Liver (tissue), 9 donors: ENCODE results near the gene ACCSL. TPM values are rescaled to one million over a fixed set of nuclear protein-coding genes. Genes with fewer than 3 reads are reported as not detected.

Source experiments
- DNase-seq: peaks from one replicate; pipeline ENCODE4 v3.0.0-alpha.2; 2017; ENCODE audit warnings: low spot score
- H3K27ac ChIP-seq, 2 donors: one replicate each; pipeline ENCODE4 v1.7.0; 2013; ENCODE audit warnings: inconsistent platforms in 2 of 2, low read length in 2 of 2, control low read depth in 1 of 2, low read depth in 1 of 2, mild to moderate bottlenecking in 1 of 2
- H3K27me3 ChIP-seq, 4 donors: one replicate each; pipeline versions ENCODE4 v1.6.1 to v1.7.0; 2013; ENCODE audit warnings: low read length in 3 of 4, inconsistent platforms in 1 of 4, mild to moderate bottlenecking in 1 of 4, moderate library complexity in 1 of 4; ENCODE audit not compliant: control insufficient read depth in 4 of 4, insufficient read depth in 4 of 4
- H3K36me3 ChIP-seq, 4 donors: one replicate each; pipeline versions ENCODE4 v1.6.1 to v1.7.0; 2013; ENCODE audit warnings: low read length in 3 of 4, mild to moderate bottlenecking in 3 of 4, low read depth in 1 of 4, moderate library complexity in 1 of 4; ENCODE audit not compliant: control insufficient read depth in 4 of 4, insufficient read depth in 3 of 4
- H3K4me1 ChIP-seq, 4 donors: one replicate each; pipeline versions ENCODE4 v1.6.1 to v1.7.0; 2013; ENCODE audit warnings: low read length in 3 of 4, mild to moderate bottlenecking in 3 of 4, moderate library complexity in 1 of 4; ENCODE audit not compliant: control insufficient read depth in 4 of 4, insufficient read depth in 4 of 4
- H3K4me3 ChIP-seq, 3 donors: one replicate each; pipeline versions ENCODE4 v1.6.1 to v1.7.0; 2013; ENCODE audit warnings: low read length in 3 of 3, control low read depth in 1 of 3, low read depth in 1 of 3, mild to moderate bottlenecking in 1 of 3
- H3K9ac ChIP-seq, 2 donors: one replicate each; pipeline ENCODE4 v1.7.0; 2013; ENCODE audit warnings: low read length in 2 of 2, mild to moderate bottlenecking in 2 of 2, moderate library complexity in 2 of 2, control low read depth in 1 of 2, low read depth in 1 of 2
- H3K9me3 ChIP-seq, 4 donors: one replicate each; pipeline versions ENCODE4 v1.6.1 to v1.7.0; 2013; ENCODE audit warnings: low read length in 3 of 4; ENCODE audit not compliant: control insufficient read depth in 4 of 4
- EGR1 ChIP-seq, 2 donors: IDR thresholded peaks; 2 replicates each; pipeline ENCODE4 v1.6.1; 2016 to 2018; ENCODE audit warnings: antibody characterized with exemption in 2 of 2, low read depth in 2 of 2
- FOXA1 ChIP-seq: IDR thresholded peaks from 2 replicates; pipeline ENCODE4 v1.6.1; 2016; ENCODE audit warnings: antibody characterized with exemption
- FOXA2 ChIP-seq: IDR thresholded peaks from 2 replicates; pipeline ENCODE4 v1.6.1; 2016; ENCODE audit warnings: antibody characterized with exemption
- GABPA ChIP-seq, 2 donors: IDR thresholded peaks in 1 of 2; conservative IDR thresholded peaks in 1 of 2; 2 replicates each; pipeline ENCODE4 v1.6.1; 2016; ENCODE audit warnings: antibody characterized with exemption in 2 of 2, mild to moderate bottlenecking in 1 of 2, moderate library complexity in 1 of 2
- HNF4A ChIP-seq, 2 donors: conservative IDR thresholded peaks; 2 replicates each; pipeline ENCODE4 v1.6.1; 2016; ENCODE audit warnings: antibody characterized with exemption in 2 of 2, mild to moderate bottlenecking in 2 of 2
- HNF4G ChIP-seq: IDR thresholded peaks from 2 replicates; pipeline ENCODE4 v1.6.1; 2016; ENCODE audit warnings: antibody characterized with exemption
- JUND ChIP-seq, 2 donors: IDR thresholded peaks; 2 replicates each; pipeline ENCODE4 v1.6.1; 2016; ENCODE audit warnings: antibody characterized with exemption in 2 of 2
- MAX ChIP-seq: IDR thresholded peaks from 2 replicates; pipeline ENCODE4 v1.6.1; 2016; ENCODE audit warnings: antibody characterized with exemption
- NR2F2 ChIP-seq: IDR thresholded peaks from 2 replicates; pipeline ENCODE4 v1.6.1; 2016; ENCODE audit warnings: antibody characterized with exemption
- RAD21 ChIP-seq, 2 donors: IDR thresholded peaks; 2 replicates each; pipeline ENCODE4 v1.6.1; 2016; ENCODE audit warnings: antibody characterized with exemption in 2 of 2, mild to moderate bottlenecking in 2 of 2
- REST ChIP-seq: IDR thresholded peaks from 2 replicates; pipeline ENCODE4 v1.6.1; 2016; ENCODE audit warnings: antibody characterized with exemption, mild to moderate bottlenecking
- SP1 ChIP-seq: IDR thresholded peaks from 2 replicates; pipeline ENCODE4 v1.6.1; 2018; ENCODE audit warnings: antibody characterized with exemption, mild to moderate bottlenecking
- TAF1 ChIP-seq: conservative IDR thresholded peaks from 2 replicates; pipeline ENCODE4 v1.6.1; 2016; ENCODE audit warnings: antibody characterized with exemption, mild to moderate bottlenecking
- YY1 ChIP-seq: IDR thresholded peaks from 2 replicates; pipeline ENCODE4 v1.6.1; 2016; ENCODE audit warnings: antibody characterized with exemption, mild to moderate bottlenecking
- ZBTB33 ChIP-seq: IDR thresholded peaks from 2 replicates; pipeline ENCODE4 v1.6.1; 2016; ENCODE audit warnings: antibody characterized with exemption
- WGBS: extraction: QIAGEN DNeasy Blood & Tissue Kit; methylation state at CpG from one replicate; pipeline ENCODE4 v1.1.7; 2013; 5-methylcytosine and 5-hydroxymethylcytosine counted together
- polyA plus RNA-seq, 2 donors: library from polyadenylated mRNA; stranded (reverse) in 1 of 2; unstranded in 1 of 2; fragments of 200-250 nt in 1 of 2; fragments of >200 nt in 1 of 2; fragmentation: Nextera tagmentation in 1 of 2; extraction: Ambion mirVana in 1 of 2; gene quantifications; one replicate each; pipeline versions ENCODE4 v1.2.1 to v1.2.3, GENCODE V29; 2013 to 2015
- total RNA-seq, 2 donors: library from RNA; depleted of rRNA; stranded (reverse); fragments of >200 nt; gene quantifications; one replicate each; pipeline ENCODE4 v1.2.3, GENCODE V29; 2014
- TF ChIP-seq, protein P1 (sequence below): IDR thresholded peaks from 2 replicates; pipeline ENCODE4 v1.6.1; 2016; ENCODE audit warnings: antibody characterized with exemption
- donor health status: healthy.
- donor health status: healthy.
- donor health status: healthy.
- donor health status: healthy.
- donor health status: healthy.

Gene ACCSL
- total and polyA plus RNA-seq, 4 donors: 0.09 TPM; not detected in 3

DNA sequence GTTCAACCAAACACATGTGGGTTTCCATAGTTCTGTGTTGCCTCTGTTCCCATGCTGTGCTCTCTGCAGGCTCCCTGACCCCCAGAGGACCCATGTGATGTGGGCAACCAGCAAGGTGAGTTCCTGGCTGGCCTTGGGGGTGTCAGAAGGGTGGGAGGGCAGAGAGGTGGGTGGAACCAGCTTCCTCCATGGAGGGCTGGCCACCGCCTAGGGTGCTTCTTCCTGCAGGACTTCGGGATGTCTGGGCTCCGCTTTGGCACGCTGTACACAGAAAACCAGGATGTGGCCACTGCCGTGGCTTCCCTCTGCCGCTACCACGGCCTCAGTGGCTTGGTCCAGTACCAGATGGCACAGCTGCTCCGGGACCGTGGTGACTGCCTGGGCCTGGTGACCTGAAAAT lies 33.2 kb downstream of the ACCSL start:
- no peak for DNase-seq
- Histone ChIP-seq H3K4me1 (no peaks in the 10 kb centered on the region), H3K36me3 (peaks cover 0 to 26% (median 11%) of the 10 kb centered on the region in 4 donors), H3K27me3 (no peaks in the 10 kb centered on the region), H3K4me3 (no peak overlapping the region), H3K27ac (no peak overlapping the region), H3K9ac (no peak overlapping the region), H3K9me3 (no peaks in the 10 kb centered on the region)
- 98% methylated on average over 9 of the region's 9 CpGs for WGBS
- TF ChIP-seq HNF4G (no peak), JUND (IDR thresholded peaks at IDR 0.05) (no peak), HNF4A (conservative IDR thresholded peaks at IDR 0.05) (no peak), RAD21 (IDR thresholded peaks at IDR 0.05) (no peak), TAF1 (no peak), FOXA1 (no peak), YY1 (no peak), FOXA2 (no peak), MAX (no peak)
- TF ChIP-seq, protein P1, sequence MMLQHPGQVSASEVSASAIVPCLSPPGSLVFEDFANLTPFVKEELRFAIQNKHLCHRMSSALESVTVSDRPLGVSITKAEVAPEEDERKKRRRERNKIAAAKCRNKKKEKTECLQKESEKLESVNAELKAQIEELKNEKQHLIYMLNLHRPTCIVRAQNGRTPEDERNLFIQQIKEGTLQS: no peak

GRCh38 chr11:44082645-44083044 lies 34.9 kb downstream of the ACCSL start:
- H3K4me3 ChIP-seq: no peak overlapping the region
- no peak overlapping the region for H3K9ac ChIP-seq
- WGBS: 84% methylated on average over 4 of the region's 4 CpGs
- peaks cover 2 to 23% (median 10%) of the 10 kb centered on the region in 4 donors for H3K36me3 ChIP-seq
- H3K9me3 ChIP-seq: no peaks in the 10 kb centered on the region
- TF ChIP-seq YY1 (no peak), RAD21 (IDR thresholded peaks at IDR 0.05) (no peak), FOXA1 (no peak), GABPA (IDR thresholded peaks at IDR 0.05 in 1 of 2, conservative IDR thresholded peaks at IDR 0.05 in 1 of 2) (no peak)
- no peaks in the 10 kb centered on the region for H3K27me3 ChIP-seq
- H3K4me1 ChIP-seq: no peaks in the 10 kb centered on the region
- no peak for DNase-seq
- H3K27ac ChIP-seq: no peak overlapping the region

GRCh38 chr11:44083433-44083832 lies 35.7 kb downstream of the ACCSL start:
- peaks cover 2 to 22% (median 8%) of the 10 kb centered on the region in 4 donors for H3K36me3 ChIP-seq
- H3K9ac ChIP-seq: no peak overlapping the region
- no peaks in the 10 kb centered on the region for H3K4me1 ChIP-seq
- no peaks in the 10 kb centered on the region for H3K27me3 ChIP-seq
- WGBS: 96% methylated on average over 10 of the region's 10 CpGs
- no peak for DNase-seq
- H3K4me3 ChIP-seq: no peak overlapping the region
- no peak overlapping the region for H3K27ac ChIP-seq
- no peak for TF ChIP-seq NR2F2
- TF ChIP-seq FOXA1: no peak
- TF ChIP-seq HNF4A (conservative IDR thresholded peaks at IDR 0.05): no peak
- TF ChIP-seq TAF1: no peak
- TF ChIP-seq MAX: no peak
- no peak for TF ChIP-seq ZBTB33
- no peak for TF ChIP-seq REST
- TF ChIP-seq, protein P1: no peak
- TF ChIP-seq JUND (IDR thresholded peaks at IDR 0.05): no peak
- no peak for TF ChIP-seq HNF4G
- TF ChIP-seq EGR1 (IDR thresholded peaks at IDR 0.05; ENCODE audit: low read depth in 2 of 2): no peak
- TF ChIP-seq GABPA (IDR thresholded peaks at IDR 0.05 in 1 of 2, conservative IDR thresholded peaks at IDR 0.05 in 1 of 2): no peak
- TF ChIP-seq SP1: no peak
- no peaks in the 10 kb centered on the region for H3K9me3 ChIP-seq
